HUES6 (cell line): ENCODE results near the gene DHRS1.

Experiments used
- H3K27ac ChIP-seq: 2 replicates; pipeline ENCODE4 v1.7.0; 2013; ENCODE audit warnings: low read depth, mild to moderate bottlenecking, low read length, inconsistent platforms
- H3K27me3 ChIP-seq: 2 replicates; pipeline ENCODE4 v1.6.1; 2013; ENCODE audit warnings: low read length; ENCODE audit not compliant: control insufficient read depth, insufficient read depth
- H3K36me3 ChIP-seq: 2 replicates; pipeline ENCODE4 v1.6.1; 2013; ENCODE audit warnings: low read length; ENCODE audit not compliant: control insufficient read depth, insufficient read depth
- H3K4me1 ChIP-seq: 2 replicates; pipeline ENCODE4 v1.6.1; 2013; ENCODE audit warnings: low read length; ENCODE audit not compliant: control insufficient read depth, insufficient read depth
- H3K4me3 ChIP-seq: 2 replicates; pipeline ENCODE4 v1.5.1; 2013; ENCODE audit warnings: low read depth, low read length
- H3K9ac ChIP-seq: one replicate; pipeline ENCODE4 v1.6.1; 2013; ENCODE audit warnings: mild to moderate bottlenecking, low read length
- H3K9me3 ChIP-seq: 2 replicates; pipeline ENCODE4 v1.6.1; 2013; ENCODE audit warnings: low read depth, low read length; ENCODE audit not compliant: control insufficient read depth, insufficient read depth

DHRS1 gene

GRCh38 chr14:24299255-24300191, at the start of gene DHRS1, which contains the start of gene NOP9:
DHRS1 (minus strand) TSS chr14:24299780; CDS start chr14:24299106, 674 bp downstream.
NOP9 (plus strand) TSS chr14:24299850; CDS start chr14:24299955, 105 bp downstream.
- no peaks in the 10 kb centered on the region for H3K27me3 ChIP-seq
- H3K4me3 ChIP-seq = peak within 1 kb of the TSS; percentile 90
- H3K4me1 ChIP-seq = peaks cover 14% of the 10 kb centered on the region
- H3K27ac ChIP-seq = peak within 1 kb of the TSS; percentile 38; the same call in 1 of the 2 replicates
- H3K9me3 ChIP-seq = no peaks in the 10 kb centered on the region
- H3K36me3 ChIP-seq = peaks cover 48% of the 10 kb centered on the region
- H3K9ac ChIP-seq = peak within 1 kb of the TSS; percentile 81

- Histone ChIP-seq H3K27ac (no peak overlapping the region), H3K4me1 (no peaks in the 10 kb centered on the region), H3K9ac (no peak overlapping the region), H3K4me3 (no peak overlapping the region), H3K9me3 (no peaks in the 10 kb centered on the region), H3K27me3 (peaks cover 71% of the 10 kb centered on the region), H3K36me3 (no peaks in the 10 kb centered on the region)
Observed at GRCh38 chr14:24348186-24348585, 48.6 kb upstream of the DHRS1 start.

- Histone ChIP-seq H3K4me1 (no peaks in the 10 kb centered on the region), H3K36me3 (no peaks in the 10 kb centered on the region), H3K4me3 (no peak overlapping the region), H3K9me3 (no peaks in the 10 kb centered on the region), H3K27me3 (peaks cover 69% of the 10 kb centered on the region), H3K27ac (no peak overlapping the region), H3K9ac (no peak overlapping the region)
Observed at GRCh38 chr14:24347134-24347533, 47.6 kb upstream of the DHRS1 start.

DNA sequence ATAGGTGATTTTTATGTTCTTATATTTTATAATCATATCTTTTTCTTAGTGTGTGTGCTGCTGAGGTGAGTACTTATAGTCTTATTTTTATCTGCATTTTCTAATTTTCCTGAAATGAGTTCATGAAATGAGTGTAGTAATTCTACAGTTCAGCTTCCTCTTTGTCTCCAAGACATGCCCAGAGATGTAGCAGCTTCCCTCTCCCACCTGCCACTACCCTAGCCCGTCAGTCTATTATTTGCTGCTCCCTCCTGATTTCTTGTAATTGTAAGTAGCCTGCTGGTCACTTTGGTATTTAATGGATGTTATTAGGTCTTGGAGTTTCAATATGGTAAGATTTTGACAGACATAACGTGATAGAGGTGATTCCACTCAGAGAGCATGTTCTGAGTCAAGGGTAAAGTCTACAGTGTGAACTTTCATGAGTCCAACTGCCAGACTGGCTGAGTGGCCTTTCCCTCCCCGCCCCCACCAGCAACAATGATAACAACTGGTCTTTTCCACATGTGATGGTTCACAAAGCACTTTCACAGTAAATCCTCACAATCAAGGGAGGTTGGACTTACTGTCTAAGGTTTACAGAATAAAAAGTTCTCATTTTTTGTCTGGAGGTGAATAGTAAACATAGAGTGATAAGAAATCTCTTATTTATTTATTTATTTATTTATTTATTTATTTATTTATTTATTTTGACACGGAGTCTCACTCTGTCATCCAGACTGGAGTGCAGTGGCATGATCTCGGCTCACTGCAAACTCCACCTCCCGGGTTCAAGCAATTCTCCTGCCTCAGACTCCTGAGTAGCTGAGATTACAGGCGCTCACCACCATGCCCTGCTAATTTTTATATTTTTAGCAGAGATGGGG, 44.4 kb upstream of the DHRS1 start:
- Histone ChIP-seq H3K27me3 (peaks cover 68% of the 10 kb centered on the region), H3K36me3 (no peaks in the 10 kb centered on the region)

GRCh38 chr14:24342889-24343288, 43.3 kb upstream of the DHRS1 start:
- H3K27me3 ChIP-seq = peaks cover 73% of the 10 kb centered on the region
- no peak overlapping the region for H3K9ac ChIP-seq
- no peaks in the 10 kb centered on the region for H3K36me3 ChIP-seq
- no peaks in the 10 kb centered on the region for H3K9me3 ChIP-seq
- peaks cover 4% of the 10 kb centered on the region; the same call in 1 of the 2 replicates for H3K4me1 ChIP-seq
- H3K4me3 ChIP-seq = no peak overlapping the region
- H3K27ac ChIP-seq = no peak overlapping the region

More for the DNA sequence above, 44.4 kb upstream of the DHRS1 start:
- Histone ChIP-seq H3K9me3 (no peaks in the 10 kb centered on the region), H3K9ac (no peak overlapping the region), H3K4me3 (no peak overlapping the region), H3K4me1 (peaks cover 3% of the 10 kb centered on the region; the same call in 1 of the 2 replicates), H3K27ac (no peak overlapping the region)

DNA sequence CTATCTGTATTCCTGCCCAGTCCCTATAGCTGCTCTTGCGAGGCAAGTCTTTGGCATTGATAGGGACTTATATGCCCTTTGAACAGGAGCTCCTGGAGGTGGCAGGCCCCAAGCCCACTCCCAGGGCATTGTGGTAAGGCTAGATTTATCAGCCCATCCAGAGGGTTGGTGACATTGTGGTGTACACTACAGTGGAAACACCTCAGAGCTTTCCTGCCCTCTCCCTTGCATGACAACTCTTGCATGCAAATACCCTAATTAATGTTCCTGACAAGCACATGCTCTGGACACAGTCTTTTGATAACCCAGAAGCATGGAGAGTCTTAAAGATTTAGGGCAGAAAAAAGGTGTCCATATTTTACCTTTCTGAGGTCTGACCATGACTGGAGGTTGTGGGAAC, 41.0 kb upstream of the DHRS1 start:
- no peak overlapping the region for H3K27ac ChIP-seq
- peaks cover 84% of the 10 kb centered on the region for H3K27me3 ChIP-seq
- H3K9ac ChIP-seq = no peak overlapping the region
- H3K36me3 ChIP-seq = no peaks in the 10 kb centered on the region
- H3K4me1 ChIP-seq = peaks cover 8% of the 10 kb centered on the region; the same call in 1 of the 2 replicates
- H3K4me3 ChIP-seq = no peak overlapping the region
- H3K9me3 ChIP-seq = no peaks in the 10 kb centered on the region

- Histone ChIP-seq H3K9ac (no peak within 1 kb of the TSS), H3K36me3 (no peaks in the 10 kb centered on the region), H3K27ac (no peak within 1 kb of the TSS), H3K27me3 (peaks cover 85% of the 10 kb centered on the region), H3K4me3 (peak within 1 kb of the TSS; percentile 66), H3K4me1 (peaks cover 13% of the 10 kb centered on the region; the same call in 1 of the 2 replicates), H3K9me3 (no peaks in the 10 kb centered on the region)
Observed at GRCh38 chr14:24339284-24340151, 39.9 kb upstream of the DHRS1 start, which contains the start of gene RIPK3. RIPK3 (minus strand) TSS chr14:24339991; CDS start chr14:24339826, 165 bp downstream.

- no peak overlapping the region for H3K9ac ChIP-seq
- H3K36me3 ChIP-seq = no peaks in the 10 kb centered on the region
- no peaks in the 10 kb centered on the region for H3K9me3 ChIP-seq
- H3K27me3 ChIP-seq = peaks cover 92% of the 10 kb centered on the region
- no peak overlapping the region for H3K27ac ChIP-seq
- peak overlapping the region; percentile 66 for H3K4me3 ChIP-seq
- peaks cover 13% of the 10 kb centered on the region; the same call in 1 of the 2 replicates for H3K4me1 ChIP-seq
Observed at GRCh38 chr14:24338843-24339242, 39.3 kb upstream of the DHRS1 start.

DNA sequence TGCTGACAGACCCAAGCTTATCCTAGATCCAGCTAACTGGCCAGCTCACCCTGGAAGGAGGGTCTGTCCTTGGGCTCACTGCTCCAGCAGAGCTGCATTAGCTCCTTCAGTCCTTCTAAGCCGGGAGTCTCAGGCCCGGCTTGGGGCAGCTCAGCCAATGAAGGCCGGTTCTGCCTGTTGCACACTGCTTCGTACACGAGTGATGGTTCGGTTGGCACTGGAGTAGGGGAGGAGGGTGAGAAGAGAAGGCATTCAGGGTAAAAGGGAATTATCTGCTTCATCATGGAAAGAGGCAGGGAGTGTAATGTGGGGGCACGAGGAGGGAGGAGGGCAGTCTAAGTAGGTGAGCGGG, 38.2 kb upstream of the DHRS1 start:
- Histone ChIP-seq H3K27ac (no peak overlapping the region), H3K4me3 (no peak overlapping the region), H3K27me3 (peaks cover 95% of the 10 kb centered on the region), H3K36me3 (no peaks in the 10 kb centered on the region), H3K4me1 (peaks cover 13% of the 10 kb centered on the region; the same call in 1 of the 2 replicates), H3K9me3 (no peaks in the 10 kb centered on the region), H3K9ac (no peak overlapping the region)

GRCh38 chr14:24337144-24337823, 37.7 kb upstream of the DHRS1 start:
- H3K4me3 ChIP-seq = no peak overlapping the region
- no peaks in the 10 kb centered on the region for H3K9me3 ChIP-seq
- H3K36me3 ChIP-seq = no peaks in the 10 kb centered on the region
- peaks cover 98% of the 10 kb centered on the region for H3K27me3 ChIP-seq
- H3K27ac ChIP-seq = no peak overlapping the region
- peaks cover 13% of the 10 kb centered on the region; the same call in 1 of the 2 replicates for H3K4me1 ChIP-seq
- no peak overlapping the region for H3K9ac ChIP-seq
